ENCODE results near the gene UBE2M.
"Not testable (repeated sequence)": the region's sequence is repeated elsewhere in the genome, so short reads cannot be mapped to it uniquely, and the experiment has no call there.

Gene UBE2M

GRCh38 chr19:58558066-58558622 lies at the start of gene UBE2M:
Gene UBE2M, minus strand, starts transcription at chr19:58558611. Its CDS starts 230 bp downstream, at chr19:58558381.
- no peak for DNase-seq (ENCODE audit: extremely low read depth in 1 of 2, low read depth in 1 of 2)

- DNase-seq (ENCODE audit: extremely low read depth in 1 of 2, low read depth in 1 of 2): not testable (repeated sequence)
These were observed 48.8 kb upstream of the UBE2M start for GRCh38 chr19:58607213-58607612.

DNA sequence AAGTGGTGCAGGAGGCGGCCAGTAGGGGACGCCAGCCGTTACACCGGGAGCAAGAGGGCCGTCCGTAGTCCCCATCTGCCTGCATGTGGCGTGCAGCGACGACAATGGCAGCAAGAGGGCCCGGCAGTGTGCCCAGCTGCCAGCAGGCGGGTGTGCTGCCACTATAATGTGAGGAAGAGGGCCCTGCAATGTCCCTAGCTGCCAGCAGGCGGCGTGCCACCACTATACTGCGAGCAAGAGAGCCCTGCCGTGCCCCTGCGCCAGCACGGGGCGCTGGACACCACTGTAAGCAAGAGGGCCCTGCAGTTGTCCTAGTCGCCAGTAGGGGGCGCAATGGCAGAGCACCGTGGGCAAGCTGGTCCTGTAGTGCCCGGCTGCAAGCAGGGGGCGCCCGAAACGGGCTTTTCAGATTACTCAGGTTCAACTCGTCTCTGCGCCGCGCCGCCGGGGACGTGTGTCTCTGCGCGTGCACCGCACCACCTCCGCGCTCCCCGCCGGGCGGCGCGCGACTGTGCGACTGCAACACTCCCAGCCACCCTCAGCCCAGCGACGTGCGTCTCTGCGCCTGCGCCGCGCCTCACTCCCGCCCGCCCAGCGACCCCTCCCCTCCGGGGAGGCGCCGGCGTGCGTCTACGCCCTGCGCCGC lies 48.0 kb upstream of the UBE2M start:
- not testable (repeated sequence) for DNase-seq (ENCODE audit: extremely low read depth in 1 of 2, low read depth in 1 of 2)

DNA sequence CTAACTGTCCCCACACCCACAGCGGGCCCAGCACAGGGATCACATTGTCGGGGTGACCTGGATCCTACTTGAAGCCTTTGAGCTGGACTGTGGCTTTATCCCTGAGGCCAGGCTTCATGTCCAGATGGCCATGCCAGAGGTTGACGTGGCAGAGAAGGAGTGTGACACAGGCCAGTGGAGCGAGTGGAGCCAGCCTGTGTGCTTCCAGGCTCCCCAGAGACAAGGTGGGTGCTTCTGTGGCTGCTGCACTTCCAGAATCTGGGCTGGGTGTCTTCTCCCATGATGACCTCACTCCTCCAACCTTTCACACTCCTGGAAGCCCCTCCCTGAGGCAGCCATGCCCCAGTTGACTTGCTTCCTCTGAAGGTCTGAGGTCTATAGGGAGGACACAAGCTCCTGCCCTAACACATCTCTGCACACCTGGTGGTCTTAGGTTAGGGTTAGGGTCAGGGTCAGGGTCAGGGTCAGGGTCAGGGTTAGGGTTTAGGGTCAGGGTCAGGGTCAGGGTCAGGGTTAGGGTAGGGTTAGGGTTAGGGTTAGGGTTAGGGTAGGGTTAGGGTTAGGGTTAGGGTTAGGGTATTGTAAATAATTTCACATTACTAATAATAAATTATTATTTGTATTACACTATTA lies 27.8 kb upstream of the UBE2M start:
- no peak for DNase-seq (ENCODE audit: extremely low read depth in 1 of 2, low read depth in 1 of 2)

GRCh38 chr19:58585442-58586132 lies 27.2 kb upstream of the UBE2M start:
- DNase-seq (ENCODE audit: extremely low read depth in 1 of 2, low read depth in 1 of 2): no peak

DNA sequence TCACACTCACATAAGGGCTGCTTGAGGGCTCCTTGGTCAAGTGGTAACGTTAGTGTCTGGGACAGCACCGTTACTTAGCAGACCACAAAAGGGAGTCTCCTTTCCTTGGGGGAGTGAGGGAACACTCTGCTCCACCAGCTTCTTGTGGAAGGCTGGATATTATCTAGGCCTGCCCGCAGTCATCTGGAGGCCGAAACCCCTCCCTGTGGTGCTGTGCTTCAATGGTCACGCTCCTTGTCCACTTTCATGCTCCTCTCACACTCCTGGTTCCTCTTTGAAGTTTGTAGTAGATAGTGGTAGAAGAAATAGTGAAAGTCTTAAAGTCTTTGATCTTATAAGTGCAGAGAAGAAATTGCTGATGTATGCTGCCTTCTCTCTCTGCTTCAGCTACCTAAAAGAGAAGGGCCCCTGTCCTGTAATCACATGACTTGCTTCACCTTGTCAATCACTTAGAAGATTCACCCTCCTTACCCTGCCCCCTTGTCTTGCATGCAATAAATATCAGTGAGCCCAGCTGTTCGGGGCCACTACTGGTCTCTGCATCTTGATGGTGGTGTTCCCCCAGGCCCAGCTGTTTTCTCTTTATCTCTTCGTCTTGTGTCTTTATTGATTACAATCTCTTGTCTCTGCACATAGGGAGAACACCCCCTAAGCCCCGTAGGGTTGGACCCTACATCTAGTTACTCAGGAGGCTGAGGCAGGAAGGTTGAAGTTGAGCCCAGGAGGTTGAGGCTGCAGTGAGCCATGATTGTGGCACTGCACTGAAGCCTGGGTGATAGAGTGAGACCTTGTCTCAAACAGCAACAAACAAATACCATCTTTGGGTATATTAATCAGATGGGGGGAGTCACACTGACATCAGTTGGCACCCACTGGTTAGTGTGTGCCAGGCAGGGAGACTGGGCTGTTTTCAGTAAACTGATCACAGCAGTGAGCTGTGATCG lies 26.4 kb upstream of the UBE2M start:
- no peak for DNase-seq (ENCODE audit: extremely low read depth in 1 of 2, low read depth in 1 of 2)

- DNase-seq (ENCODE audit: extremely low read depth in 1 of 2, low read depth in 1 of 2): no peak
These were observed 24.6 kb upstream of the UBE2M start for GRCh38 chr19:58582985-58583384.

- peak; percentile 81 to 82 for DNase-seq (ENCODE audit: extremely low read depth in 1 of 2, low read depth in 1 of 2)
These were observed 23.1 kb upstream of the UBE2M start for GRCh38 chr19:58581227-58582141.

- DNase-seq (ENCODE audit: extremely low read depth in 1 of 2, low read depth in 1 of 2): no peak
These were observed 21.2 kb upstream of the UBE2M start for GRCh38 chr19:58579473-58580142.

DNA sequence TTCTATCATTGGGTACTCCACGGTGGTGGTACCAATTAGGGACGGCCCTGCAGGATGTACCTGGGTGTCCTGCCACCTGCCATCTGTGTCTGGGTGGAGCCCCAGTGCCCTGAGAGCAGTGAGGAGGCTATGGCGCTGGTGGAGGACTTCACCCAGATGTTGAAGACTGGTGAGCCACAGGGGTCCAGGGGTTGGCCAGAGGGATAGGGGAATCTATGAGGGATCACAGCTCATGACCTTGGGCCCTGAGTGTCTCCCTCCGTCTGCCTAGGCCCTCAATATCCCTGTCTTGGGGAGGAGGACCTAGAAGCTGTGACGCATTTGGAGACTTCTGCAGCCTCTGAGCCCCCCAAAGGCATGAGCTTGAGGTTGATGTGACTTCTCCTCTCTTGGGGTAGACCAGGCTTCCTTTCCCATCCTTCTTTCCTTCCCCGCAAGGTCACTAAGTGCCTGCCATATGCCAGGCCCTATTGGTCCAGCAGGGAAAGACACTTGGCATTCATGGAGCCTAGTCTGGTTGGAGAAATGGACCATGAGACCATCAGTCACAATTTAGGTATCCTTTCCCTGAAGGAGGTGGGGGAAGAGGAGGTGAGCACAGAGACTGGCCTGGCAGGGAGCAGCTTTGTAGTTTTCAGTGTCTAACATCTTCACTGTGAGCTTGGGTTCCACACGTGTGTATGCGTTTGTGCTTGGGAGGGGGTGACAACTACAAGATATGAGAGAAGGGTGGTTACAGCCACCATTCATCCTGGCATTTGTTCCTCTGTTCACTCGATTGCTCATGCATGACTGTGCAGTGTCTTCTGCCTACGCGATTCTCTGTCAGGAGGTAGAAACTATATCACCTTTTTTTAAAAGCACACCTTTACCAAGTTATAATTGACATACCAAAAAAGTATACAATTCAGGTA lies 19.9 kb upstream of the UBE2M start:
- DNase-seq (ENCODE audit: extremely low read depth in 1 of 2, low read depth in 1 of 2): no peak

- DNase-seq (ENCODE audit: extremely low read depth in 1 of 2, low read depth in 1 of 2): not testable (repeated sequence)
These were observed 19.2 kb upstream of the UBE2M start for GRCh38 chr19:58577581-58577980.

DNA sequence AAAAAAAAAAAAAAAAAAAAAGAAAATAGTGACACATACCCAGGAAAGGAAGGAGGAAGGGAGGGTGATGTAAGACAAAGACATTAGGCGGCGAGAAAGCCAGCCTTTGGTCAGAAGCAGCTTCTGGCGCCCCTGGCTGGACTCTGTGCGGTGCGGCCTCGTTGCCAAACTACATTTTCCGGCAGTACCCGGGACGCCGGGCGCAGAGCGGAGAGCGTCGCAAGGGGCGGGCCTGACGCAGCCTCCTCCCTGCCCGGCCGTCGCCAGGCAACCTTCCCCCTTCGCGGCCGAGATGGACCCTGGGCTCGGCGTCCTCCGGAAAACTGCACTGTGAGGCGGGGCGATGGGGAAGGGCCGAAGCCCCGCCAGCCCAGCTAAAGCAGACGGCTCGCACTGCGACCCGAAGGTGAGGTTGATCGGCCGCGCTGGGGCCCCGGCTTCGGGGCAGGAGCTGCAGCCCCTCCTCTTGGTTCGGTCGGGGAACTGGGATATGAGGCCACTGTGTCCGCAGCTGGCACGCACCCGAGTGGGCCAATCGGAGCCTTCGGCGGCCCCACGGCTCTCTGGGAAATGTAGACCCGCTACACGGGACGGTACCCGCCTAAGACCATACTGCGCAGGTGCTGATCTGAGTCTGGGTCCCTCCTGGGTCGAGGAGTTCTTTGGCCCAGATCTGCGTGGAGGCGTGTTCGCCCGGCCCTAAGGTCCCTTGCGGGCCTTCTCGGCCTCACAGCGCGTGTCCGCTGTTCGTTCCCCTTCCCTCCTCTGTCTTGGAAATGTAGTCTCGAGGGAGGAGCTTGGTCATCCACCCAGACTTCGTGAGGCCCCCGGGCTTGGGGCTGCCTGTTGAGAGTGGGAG lies 17.0 kb upstream of the UBE2M start:
- peak; percentile 42 to 56 for DNase-seq (ENCODE audit: extremely low read depth in 1 of 2, low read depth in 1 of 2)

- no peak for DNase-seq (ENCODE audit: extremely low read depth in 1 of 2, low read depth in 1 of 2)
These were observed 15.3 kb upstream of the UBE2M start for GRCh38 chr19:58573658-58574164.

DNA sequence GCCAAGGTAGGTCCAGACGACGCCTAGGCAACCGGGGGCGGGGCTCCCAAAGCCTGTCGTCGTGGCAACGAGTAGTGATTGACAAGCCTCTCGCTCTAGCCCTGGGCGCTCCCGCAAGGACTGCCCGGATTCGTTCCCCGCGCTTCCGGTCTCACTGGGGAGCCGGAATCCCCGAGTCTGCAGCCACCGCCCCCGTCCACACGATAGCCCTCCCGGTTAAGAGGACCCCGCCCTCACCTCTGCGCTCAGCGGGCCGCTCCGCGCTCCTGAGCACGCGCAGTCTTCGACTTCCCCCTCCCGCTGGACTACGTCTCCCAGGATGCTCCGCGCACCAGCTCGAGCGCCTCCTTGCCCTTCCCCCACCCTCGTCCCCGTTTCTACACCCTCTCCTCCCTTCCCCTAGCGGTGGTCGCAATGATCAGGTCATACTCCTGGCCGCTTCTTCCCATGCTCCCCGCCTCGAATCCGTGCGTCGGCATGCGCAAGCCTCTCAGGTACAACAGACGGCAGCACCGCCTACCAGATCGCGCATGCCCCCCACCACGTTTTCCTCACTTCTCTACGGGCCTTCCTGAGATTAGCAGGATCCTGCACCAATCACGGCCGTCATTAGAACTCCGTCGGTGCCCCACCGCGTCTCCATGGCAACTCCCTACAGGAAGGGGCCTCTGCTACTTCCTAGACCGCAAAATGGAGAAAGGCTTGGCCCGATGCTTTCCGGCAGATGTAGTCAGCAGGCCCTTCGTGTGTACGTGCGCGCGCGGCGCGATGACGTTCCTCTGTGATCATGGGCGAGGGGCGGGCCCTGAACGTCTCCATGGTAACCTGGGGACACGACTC lies 14.6 kb upstream of the UBE2M start, which contains the start of gene MZF1:
Gene MZF1, minus strand, starts transcription at position 518 of the 840 bp plus-strand sequence. CDS start 1,946 bp downstream, outside the sequence.
- peak; percentile 100 for DNase-seq (ENCODE audit: extremely low read depth in 1 of 2, low read depth in 1 of 2)

GRCh38 chr19:58572026-58572817 lies 13.8 kb upstream of the UBE2M start:
- DNase-seq (ENCODE audit: extremely low read depth in 1 of 2, low read depth in 1 of 2): no peak
